A549 (cell line): Measurements from ENCODE around the gene ATN1.
"Not testable (repeated sequence)": the region's sequence is repeated elsewhere in the genome, so short reads cannot be mapped to it uniquely, and the experiment has no call there.

Experiments
- CHD2 ChIP-seq: fragments of 150-350 bp; IDR thresholded peaks from 2 replicates; pipeline ENCODE4 v1.6.1; 2014; ENCODE audit warnings: low read length; ENCODE audit not compliant: partially characterized antibody
- CTCF ChIP-seq: fragments of >200 bp; sonication (Bioruptor Twin); formaldehyde crosslinking; IDR thresholded peaks from 3 replicates; pipeline ENCODE4 v1.5.1; 2016
- EP300 ChIP-seq, 2 experiments: fragments of >200 bp; sonication (Bioruptor Twin); formaldehyde crosslinking; IDR thresholded peaks; 2 replicates in 1 of 2; 3 replicates in 1 of 2; pipeline ENCODE4 v1.6.1; 2016 to 2017
- ESRRA ChIP-seq: fragments of 150-350 bp; IDR thresholded peaks from 2 replicates; pipeline ENCODE4 v1.6.1; 2014; ENCODE audit warnings: mild to moderate bottlenecking, low read length, borderline replicate concordance
- HMGXB4 ChIP-seq: fragments of 250-450 bp; sonication (Bioruptor Pico); IDR thresholded peaks from 2 replicates; pipeline ENCODE4 v1.5.0; 2021; ENCODE audit warnings: mild to moderate bottlenecking, moderate library complexity, borderline replicate concordance
- JUN ChIP-seq, 2 experiments: fragments of >200 bp; sonication (Bioruptor Twin); formaldehyde crosslinking; IDR thresholded peaks; 2 replicates in 1 of 2; 3 replicates in 1 of 2; pipeline ENCODE4 v1.6.1; 2016 to 2017
- MAFK ChIP-seq: fragments of 450-650 bp; IDR thresholded peaks from 2 replicates; pipeline ENCODE4 v1.6.1; 2014; ENCODE audit not compliant: partially characterized antibody
- MAZ ChIP-seq: fragments of 150-350 bp; IDR thresholded peaks from 2 replicates; pipeline ENCODE4 v1.6.1; 2014; ENCODE audit warnings: antibody characterized with exemption, low read depth, low read length, borderline replicate concordance
- POLR2A ChIP-seq: IDR thresholded peaks from 2 replicates; pipeline ENCODE4 v1.6.1; 2012; ENCODE audit warnings: mild to moderate bottlenecking, low read length
- REST ChIP-seq: fragments of 200-600 bp; sonication (generic); IDR thresholded peaks from 2 replicates; pipeline ENCODE4 v1.6.1; 2016; ENCODE audit warnings: antibody characterized with exemption, mild to moderate bottlenecking, moderate library complexity
- RNF2 ChIP-seq: fragments of 200-600 bp; sonication (generic); IDR thresholded peaks from 2 replicates; pipeline ENCODE4 v1.6.1; 2016; ENCODE audit warnings: low read depth, mild to moderate bottlenecking, antibody characterized with exemption, moderate library complexity, borderline replicate concordance
- USF2 ChIP-seq: fragments of 450-650 bp; IDR thresholded peaks from 2 replicates; pipeline ENCODE4 v1.6.1; 2014; ENCODE audit warnings: antibody characterized with exemption
- ZC3H11A ChIP-seq: fragments of 450-650 bp; IDR thresholded peaks from 2 replicates; pipeline ENCODE4 v1.6.1; 2014; ENCODE audit warnings: antibody characterized with exemption, mild to moderate bottlenecking
- ZSCAN20 ChIP-seq: fragments of 250-450 bp; sonication (Bioruptor Pico); IDR thresholded peaks from 2 replicates; pipeline ENCODE4 v1.8.0; 2022; ENCODE audit warnings: mild to moderate bottlenecking, moderate library complexity

GRCh38 chr12:6888794-6889193, 39.0 kb upstream of the ATN1 start:
- not testable (repeated sequence) for TF ChIP-seq CTCF; CHD2; HMGXB4 (CRISPR knock-in tag); ZC3H11A; JUN (IDR thresholded peaks at IDR 0.05); RNF2; REST; MAZ; POLR2A; USF2; EP300 (IDR thresholded peaks at IDR 0.05); ESRRA; ZSCAN20; MAFK
